ENCODE results near the gene RWDD1.

RWDD1 gene, protein sequence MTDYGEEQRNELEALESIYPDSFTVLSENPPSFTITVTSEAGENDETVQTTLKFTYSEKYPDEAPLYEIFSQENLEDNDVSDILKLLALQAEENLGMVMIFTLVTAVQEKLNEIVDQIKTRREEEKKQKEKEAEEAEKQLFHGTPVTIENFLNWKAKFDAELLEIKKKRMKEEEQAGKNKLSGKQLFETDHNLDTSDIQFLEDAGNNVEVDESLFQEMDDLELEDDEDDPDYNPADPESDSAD

DNA sequence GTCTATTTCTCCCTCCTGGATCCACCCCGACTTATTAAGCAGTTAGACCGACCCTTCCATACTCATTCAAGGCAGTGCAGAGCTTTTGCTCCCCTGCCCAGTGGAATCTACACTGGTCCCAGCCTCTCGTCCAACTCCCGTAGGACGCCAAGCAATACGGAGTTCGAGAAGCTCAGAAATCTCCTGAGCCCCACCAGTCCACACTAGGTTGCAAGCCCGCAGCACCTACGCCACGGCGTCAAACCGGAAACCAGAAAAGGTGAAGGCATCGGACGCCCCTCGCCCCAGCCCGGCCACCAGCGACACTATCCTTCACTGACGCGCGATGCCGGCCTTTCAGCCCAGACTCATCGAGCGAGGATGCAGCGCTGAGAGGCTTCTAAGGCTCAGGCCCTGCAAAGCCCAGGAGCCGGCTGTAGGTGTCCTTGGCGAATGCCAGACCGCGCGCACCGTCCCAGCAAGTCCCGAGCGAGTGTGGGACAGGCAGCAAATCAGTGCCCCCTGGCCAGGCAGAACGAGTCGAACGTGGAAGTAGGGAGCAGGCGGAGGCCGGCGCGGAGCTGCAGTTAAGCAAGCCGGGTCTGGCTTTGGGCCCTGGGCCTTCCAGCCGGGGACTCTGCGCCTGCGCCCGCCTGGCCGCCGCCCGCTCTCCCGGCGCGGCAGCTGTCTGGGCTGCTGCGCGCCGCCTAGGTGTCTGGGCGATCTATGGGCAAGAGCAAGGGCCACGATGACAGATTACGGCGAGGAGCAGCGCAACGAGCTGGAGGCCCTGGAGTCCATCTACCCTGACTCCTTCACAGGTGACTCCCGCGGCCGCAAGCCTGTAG, at the start of gene RWDD1:
Gene RWDD1, plus strand, starts transcription at position 649 of the 827 bp plus-strand sequence. Its CDS starts 79 bp downstream, at position 728.
- DNase-seq: peak; percentile 79 to 100 (median 98)

GRCh38 chr6:116522896-116523295, 48.4 kb upstream of the RWDD1 start:
- no peak for DNase-seq

- DNase-seq: no peak
These were observed 47.1 kb upstream of the RWDD1 start for GRCh38 chr6:116524236-116524635.

- DNase-seq: no peak
These were observed 43.2 kb upstream of the RWDD1 start for GRCh38 chr6:116528133-116528532.

DNA sequence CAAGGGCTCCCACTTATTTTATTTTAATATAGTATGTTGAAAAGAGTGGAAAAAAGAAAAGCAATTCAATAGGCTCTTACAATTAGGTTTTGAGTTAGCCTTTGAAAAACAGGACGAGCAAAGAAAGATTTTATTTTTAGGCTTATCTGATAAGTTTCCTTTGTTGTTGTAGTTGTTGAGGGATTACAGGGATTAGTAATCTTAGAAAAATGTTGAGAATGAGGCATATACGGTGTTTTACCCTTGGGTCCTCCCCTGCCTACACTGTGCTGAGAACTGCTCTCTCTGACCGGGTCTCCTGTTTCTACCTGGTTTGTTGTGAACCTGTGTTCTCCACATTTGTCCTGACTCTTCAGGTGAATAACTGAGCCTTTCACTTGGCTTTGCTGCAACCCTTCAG, 42.5 kb upstream of the RWDD1 start:
- no peak for DNase-seq

DNA sequence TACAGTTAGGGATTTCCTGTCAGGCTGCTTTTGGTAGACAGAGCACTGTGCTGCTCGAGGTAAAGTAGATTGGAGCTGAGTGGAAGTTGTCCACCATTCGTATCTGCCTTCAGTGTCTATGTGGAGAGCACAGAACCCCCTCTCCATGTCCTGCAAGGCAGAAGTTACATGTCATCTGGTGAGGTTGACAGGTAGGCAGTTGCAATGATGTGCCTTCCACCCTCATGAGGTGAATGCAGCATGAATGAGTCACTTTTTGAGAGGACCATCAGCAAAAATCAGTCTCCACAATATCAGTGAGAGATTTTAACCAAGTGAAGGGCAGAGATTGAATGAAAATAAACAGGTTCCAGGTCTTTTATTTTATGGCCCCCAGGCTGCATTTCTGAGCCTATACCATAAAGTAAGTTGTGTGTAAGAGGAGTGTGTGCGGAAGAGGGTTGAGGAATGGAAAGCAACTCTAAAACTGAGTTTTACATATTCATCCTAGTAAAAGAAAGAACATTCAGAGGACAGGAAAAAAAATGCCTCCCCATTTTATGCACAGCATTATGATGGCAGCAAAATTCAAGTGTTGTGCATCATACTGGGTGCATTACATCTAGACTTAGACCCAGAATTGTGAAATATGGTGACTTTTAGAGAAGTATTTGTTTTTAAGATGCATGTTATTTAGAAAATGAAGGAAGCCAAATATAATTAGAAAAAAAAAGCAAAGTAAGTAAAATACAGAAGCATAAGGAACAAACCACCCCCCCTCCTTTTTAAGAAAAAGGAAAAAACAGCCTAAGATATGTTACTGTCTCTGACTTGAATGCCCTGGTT, 41.6 kb upstream of the RWDD1 start:
- DNase-seq: no peak

DNA sequence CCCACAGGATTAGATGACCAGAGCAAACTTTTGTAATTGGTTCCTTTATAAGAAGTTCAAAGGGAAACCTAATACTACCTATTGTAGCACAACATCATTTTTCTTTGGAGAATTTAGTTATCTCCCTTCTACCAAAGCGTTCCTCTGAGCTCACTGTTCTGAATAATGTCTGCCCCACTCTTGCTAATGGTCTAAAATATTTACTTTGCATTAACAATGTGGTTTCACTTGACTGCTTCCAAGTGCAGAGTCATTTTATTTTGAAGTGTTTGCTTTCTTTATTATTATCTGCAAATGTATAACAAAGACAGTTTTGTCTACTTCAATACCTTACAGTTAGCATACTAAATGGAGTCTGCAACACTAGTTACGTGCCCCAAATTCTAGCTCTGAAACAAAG, 40.9 kb upstream of the RWDD1 start:
- DNase-seq: no peak

DNA sequence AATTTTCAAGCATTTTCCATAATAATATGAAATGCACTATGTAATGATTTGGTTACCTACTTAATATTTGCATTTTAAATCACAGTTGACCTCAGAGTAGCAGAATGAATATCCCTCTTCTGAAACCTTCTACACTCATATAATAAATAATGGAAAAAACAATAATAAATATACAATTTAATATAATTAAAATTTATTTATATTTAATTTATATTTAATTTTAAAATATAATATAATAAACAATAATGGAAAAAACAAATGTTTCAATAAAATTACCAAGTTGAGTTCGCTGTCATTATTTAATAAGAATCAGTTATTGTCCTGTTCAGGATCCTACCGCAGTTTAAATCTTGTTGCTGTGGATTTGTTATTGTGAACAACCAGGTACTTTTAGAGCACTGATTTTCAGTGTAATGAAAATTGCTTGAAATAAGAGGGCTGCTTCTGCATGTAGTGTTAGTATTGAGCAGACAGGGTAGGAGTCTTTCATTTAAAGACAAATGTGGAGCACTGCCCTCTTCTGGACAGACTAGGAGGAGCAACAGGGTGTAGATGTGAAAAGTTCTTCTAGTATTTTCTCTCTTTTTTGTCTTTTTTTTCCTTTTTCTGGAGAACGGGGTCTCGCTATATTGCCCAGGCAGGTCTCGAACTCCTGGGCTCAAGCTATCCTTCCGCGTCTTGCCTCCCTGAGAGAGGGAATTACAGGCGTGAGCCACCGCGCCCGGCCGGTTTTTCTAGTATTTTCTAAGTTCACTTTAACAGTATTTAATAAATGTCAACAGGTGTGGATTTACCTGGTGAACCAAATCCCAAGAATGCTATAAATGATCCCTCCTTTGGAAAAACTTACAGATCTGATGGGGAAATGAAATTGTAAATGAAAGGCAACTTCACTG, 39.4 kb upstream of the RWDD1 start:
- peak in 20 of 56 donors; percentile 2 to 59 (median 16) for DNase-seq

GRCh38 chr6:116533233-116533957, 37.9 kb upstream of the RWDD1 start:
- DNase-seq: no peak

GRCh38 chr6:116535109-116535508, 36.2 kb upstream of the RWDD1 start:
- no peak for DNase-seq

GRCh38 chr6:116536216-116536621, 35.1 kb upstream of the RWDD1 start:
- peak in 3 of 56 donors; percentile 2 to 5 (median 5) for DNase-seq

- DNase-seq: no peak
These were observed 28.9 kb upstream of the RWDD1 start for GRCh38 chr6:116542426-116542825.

GRCh38 chr6:116543149-116543548, 28.2 kb upstream of the RWDD1 start:
- no peak for DNase-seq

DNA sequence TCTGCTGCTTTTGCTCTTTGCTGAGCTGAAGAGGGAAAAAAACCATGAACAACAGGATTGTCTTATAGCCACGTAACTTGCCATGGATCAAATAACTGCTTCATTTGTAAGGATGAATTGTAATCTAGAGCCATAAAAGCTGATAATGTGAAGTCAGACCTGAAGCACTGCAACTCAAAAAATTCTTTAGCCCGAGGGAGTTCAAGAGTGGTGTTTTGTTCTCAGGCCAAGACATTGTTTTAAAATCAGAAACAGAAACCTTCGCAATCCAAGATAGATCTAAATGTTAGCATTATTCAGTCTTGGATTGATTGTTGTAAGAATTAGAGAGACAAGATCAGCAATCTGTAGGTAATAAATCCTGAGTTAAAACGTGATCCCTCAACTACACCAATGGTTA, 25.7 kb upstream of the RWDD1 start, which contains the start of gene TRAPPC3L:
Gene TRAPPC3L, minus strand, starts transcription at position 34 of the 400 bp plus-strand sequence. CDS start 170 bp downstream, outside the sequence.
- DNase-seq: no peak

DNA sequence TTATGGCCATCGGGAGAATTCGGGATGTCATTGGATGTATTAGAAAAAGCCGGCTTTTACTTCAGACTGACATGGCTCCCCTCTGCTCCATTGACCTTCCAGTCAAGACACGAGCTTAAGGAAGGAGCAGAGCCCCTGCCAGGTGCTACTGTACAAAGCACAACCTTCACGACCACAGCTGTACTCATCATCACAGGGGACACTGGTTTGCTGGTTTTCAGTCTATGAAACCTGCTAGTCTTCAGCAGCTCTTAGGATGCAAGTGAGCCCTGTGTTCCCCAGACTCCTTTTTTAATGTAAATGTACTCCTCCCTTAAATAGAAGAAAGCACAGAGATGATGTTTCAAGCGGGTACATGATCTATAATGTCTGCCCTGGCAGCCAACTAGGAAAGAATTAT, 23.9 kb upstream of the RWDD1 start:
- no peak for DNase-seq

GRCh38 chr6:116550796-116551195, 20.5 kb upstream of the RWDD1 start:
- no peak for DNase-seq

DNA sequence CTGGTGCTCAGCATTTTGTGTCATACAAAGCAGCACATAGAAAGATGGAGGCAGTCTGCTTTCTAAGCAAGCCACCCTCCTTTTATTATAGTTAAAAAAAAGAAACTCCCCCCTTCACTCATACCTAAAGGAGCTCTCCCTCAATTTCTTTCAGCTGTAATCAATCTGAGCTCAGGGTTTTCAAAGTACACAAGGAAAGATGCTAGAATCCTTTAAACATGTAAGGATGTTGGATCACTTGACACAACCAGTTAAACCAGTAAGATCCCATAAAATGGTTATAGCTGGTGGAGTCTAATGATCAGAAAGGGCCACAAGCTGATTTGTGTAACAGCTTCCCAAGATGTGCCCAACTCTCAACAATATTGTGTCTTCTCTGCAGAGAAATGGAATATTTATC, 17.9 kb upstream of the RWDD1 start, which contains the start of gene CALHM4:
Gene CALHM4, plus strand, starts transcription at position 301 of the 400 bp plus-strand sequence. Its CDS starts 43 bp downstream, at position 344.
- DNase-seq: no peak

DNA sequence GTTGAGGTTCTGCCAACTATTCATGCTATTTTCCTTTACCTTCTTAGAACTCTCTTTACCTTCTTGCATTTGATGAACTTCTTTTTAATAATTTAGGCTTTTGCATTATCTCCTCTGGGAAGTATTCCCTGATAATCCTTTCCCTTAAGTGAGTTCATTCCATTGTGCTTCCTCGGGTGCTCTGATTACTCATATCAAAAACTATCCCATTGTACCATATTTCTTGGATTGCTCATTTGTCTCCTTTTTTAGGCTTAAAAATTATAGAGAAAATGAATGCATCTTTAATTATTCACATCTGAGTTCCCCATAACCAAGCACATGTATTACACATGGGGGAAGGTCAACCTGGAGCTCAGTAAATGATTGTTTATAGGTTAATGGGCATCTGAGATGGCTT, 15.2 kb upstream of the RWDD1 start:
- DNase-seq: no peak

- no peak for DNase-seq
These were observed 14.4 kb upstream of the RWDD1 start for GRCh38 chr6:116556814-116557415.

All from nucleus accumbens (tissue), 56 donors.